ENCODE results near the gene EXOC6.
"Not testable (repeated sequence)": the region's sequence is repeated elsewhere in the genome, so short reads cannot be mapped to it uniquely, and the experiment has no call there.

- TF ChIP-seq CTCF (IDR thresholded peaks at IDR 0.05; ENCODE audit: insufficient read depth, low read length); POLR2AphosphoS5 (IDR thresholded peaks at IDR 0.05; ENCODE audit: low read depth); GABPA (IDR thresholded peaks at IDR 0.05; ENCODE audit: low read depth): not testable (repeated sequence)
- TF ChIP-seq, protein P1, sequence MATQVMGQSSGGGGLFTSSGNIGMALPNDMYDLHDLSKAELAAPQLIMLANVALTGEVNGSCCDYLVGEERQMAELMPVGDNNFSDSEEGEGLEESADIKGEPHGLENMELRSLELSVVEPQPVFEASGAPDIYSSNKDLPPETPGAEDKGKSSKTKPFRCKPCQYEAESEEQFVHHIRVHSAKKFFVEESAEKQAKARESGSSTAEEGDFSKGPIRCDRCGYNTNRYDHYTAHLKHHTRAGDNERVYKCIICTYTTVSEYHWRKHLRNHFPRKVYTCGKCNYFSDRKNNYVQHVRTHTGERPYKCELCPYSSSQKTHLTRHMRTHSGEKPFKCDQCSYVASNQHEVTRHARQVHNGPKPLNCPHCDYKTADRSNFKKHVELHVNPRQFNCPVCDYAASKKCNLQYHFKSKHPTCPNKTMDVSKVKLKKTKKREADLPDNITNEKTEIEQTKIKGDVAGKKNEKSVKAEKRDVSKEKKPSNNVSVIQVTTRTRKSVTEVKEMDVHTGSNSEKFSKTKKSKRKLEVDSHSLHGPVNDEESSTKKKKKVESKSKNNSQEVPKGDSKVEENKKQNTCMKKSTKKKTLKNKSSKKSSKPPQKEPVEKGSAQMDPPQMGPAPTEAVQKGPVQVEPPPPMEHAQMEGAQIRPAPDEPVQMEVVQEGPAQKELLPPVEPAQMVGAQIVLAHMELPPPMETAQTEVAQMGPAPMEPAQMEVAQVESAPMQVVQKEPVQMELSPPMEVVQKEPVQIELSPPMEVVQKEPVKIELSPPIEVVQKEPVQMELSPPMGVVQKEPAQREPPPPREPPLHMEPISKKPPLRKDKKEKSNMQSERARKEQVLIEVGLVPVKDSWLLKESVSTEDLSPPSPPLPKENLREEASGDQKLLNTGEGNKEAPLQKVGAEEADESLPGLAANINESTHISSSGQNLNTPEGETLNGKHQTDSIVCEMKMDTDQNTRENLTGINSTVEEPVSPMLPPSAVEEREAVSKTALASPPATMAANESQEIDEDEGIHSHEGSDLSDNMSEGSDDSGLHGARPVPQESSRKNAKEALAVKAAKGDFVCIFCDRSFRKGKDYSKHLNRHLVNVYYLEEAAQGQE (IDR thresholded peaks at IDR 0.05; ENCODE audit: insufficient replicate concordance, low read depth), result not testable (repeated sequence)
These were observed 104.3 kb downstream of the EXOC6 start for GRCh38 chr10:92952573-92952972.

Measured in HL-60 (cell line).